HEK293 (cell line): ENCODE results near the gene MTHFS.
A peak's percentile ranks its signal among the peaks of the same experiment; 100 is the strongest.

Experiments used
- CTCF ChIA-PET: fragments of 350-600 bp; formaldehyde crosslinking; extraction: SDS; loops from one replicate; lab custom pipeline; 2021; ENCODE audit warnings: antibody characterized with exemption; lab: Yijun Ruan, JAX
- POLR2A ChIA-PET: fragments of 300-600 bp; formaldehyde crosslinking; extraction: SDS; loops from one replicate; lab custom pipeline; 2020; ENCODE audit warnings: antibody characterized with exemption, inconsistent platforms; lab: Yijun Ruan, JAX
- H3K27ac ChIP-seq: fragments of 200-500 bp; sonication (Bioruptor generic); 2 replicates; pipeline ENCODE4 v1.5.1; 2014; ENCODE audit warnings: low read depth, low read length, control low read depth, inconsistent platforms; ENCODE audit errors: extremely low read depth
- H3K36me3 ChIP-seq, 2 experiments: fragments of 200-500 bp in 1 of 2; sonication (Bioruptor generic) in 1 of 2; 1 replicate in 1 of 2; 2 replicates in 1 of 2; pipeline ENCODE4 v1.5.1; 2014 to 2017; ENCODE audit warnings: inconsistent platforms in 2 of 2, low read length in 2 of 2; ENCODE audit not compliant: control insufficient read depth in 2 of 2, insufficient read depth in 1 of 2
- H3K4me1 ChIP-seq: fragments of 200-500 bp; sonication (Bioruptor generic); 2 replicates; pipeline ENCODE4 v1.5.1; 2014; ENCODE audit warnings: mild to moderate bottlenecking, low read length, inconsistent platforms; ENCODE audit not compliant: control insufficient read depth, insufficient read depth
- H3K4me3 ChIP-seq: 2 replicates; pipeline ENCODE4 v1.5.1; 2011; ENCODE audit warnings: low read depth, mild to moderate bottlenecking, control low read depth, low read length, moderate library complexity
- H3K9me3 ChIP-seq: fragments of 200-500 bp; sonication (Bioruptor generic); 2 replicates; pipeline ENCODE4 v1.5.1; 2014; ENCODE audit warnings: low read depth, low read length, inconsistent platforms; ENCODE audit not compliant: control insufficient read depth, insufficient read depth
- HOXC10 ChIP-seq: sonication (generic); formaldehyde crosslinking; IDR thresholded peaks from 2 replicates; pipeline ENCODE4 v1.8.1; 2023; ENCODE audit warnings: mild to moderate bottlenecking, missing genetic modification reagents
- MZF1 ChIP-seq: fragments of 450-650 bp; formaldehyde crosslinking; IDR thresholded peaks from 2 replicates; pipeline ENCODE4 v1.5.1; 2017; ENCODE audit warnings: missing biosample characterization, missing genetic modification characterization, borderline replicate concordance
- REPIN1 ChIP-seq: fragments of 450-650 bp; formaldehyde crosslinking; IDR thresholded peaks from 2 replicates; pipeline ENCODE4 v1.5.1; 2017; ENCODE audit warnings: missing biosample characterization, missing genetic modification characterization, low read depth
- SETDB1 ChIP-seq: IDR thresholded peaks from one replicate; pipeline ENCODE4 v1.6.1; 2017; ENCODE audit warnings: mild to moderate bottlenecking, low read length, moderate library complexity, mixed read lengths; ENCODE audit not compliant: insufficient read length
- TRIM28 ChIP-seq: IDR thresholded peaks from 2 replicates; pipeline ENCODE4 v1.6.1; 2011; ENCODE audit warnings: low read length, control low read depth, borderline replicate concordance
- ZEB2 ChIP-seq: fragments of 450-650 bp; formaldehyde crosslinking; IDR thresholded peaks from 2 replicates; pipeline ENCODE4 v1.5.1; 2016; ENCODE audit warnings: missing biosample characterization, missing genetic modification characterization
- ZFP41 ChIP-seq: fragments of 450-650 bp; formaldehyde crosslinking; IDR thresholded peaks from 2 replicates; pipeline ENCODE4 v1.5.1; 2016; ENCODE audit warnings: missing biosample characterization, missing genetic modification characterization, borderline replicate concordance
- ZNF114 ChIP-seq: fragments of 450-650 bp; formaldehyde crosslinking; IDR thresholded peaks from 2 replicates; pipeline ENCODE4 v1.5.0; 2017; ENCODE audit warnings: missing biosample characterization, missing genetic modification characterization
- ZNF133 ChIP-seq: fragments of 450-650 bp; formaldehyde crosslinking; IDR thresholded peaks from 2 replicates; pipeline ENCODE4 v1.5.1; 2016; ENCODE audit warnings: missing biosample characterization, missing genetic modification characterization
- ZNF202 ChIP-seq: fragments of 450-650 bp; formaldehyde crosslinking; IDR thresholded peaks from 2 replicates; pipeline ENCODE4 v1.5.1; 2016; ENCODE audit warnings: missing biosample characterization, missing genetic modification characterization, borderline replicate concordance
- ZNF266 ChIP-seq: fragments of 450-650 bp; formaldehyde crosslinking; IDR thresholded peaks from 2 replicates; pipeline ENCODE4 v1.5.1; 2016; ENCODE audit warnings: missing biosample characterization, missing genetic modification characterization, low read depth
- ZNF366 ChIP-seq: fragments of 450-650 bp; formaldehyde crosslinking; conservative IDR thresholded peaks from 2 replicates; pipeline ENCODE4 v1.5.1; 2016; ENCODE audit warnings: missing biosample characterization, missing genetic modification characterization
- ZNF391 ChIP-seq: fragments of 450-650 bp; formaldehyde crosslinking; IDR thresholded peaks from 2 replicates; pipeline ENCODE4 v1.5.1; 2016; ENCODE audit warnings: low read depth, missing biosample characterization, missing genetic modification characterization, borderline replicate concordance
- ZNF416 ChIP-seq: fragments of 450-650 bp; formaldehyde crosslinking; IDR thresholded peaks from 2 replicates; pipeline ENCODE4 v1.5.1; 2016; ENCODE audit warnings: missing biosample characterization, missing genetic modification characterization
- ZNF473 ChIP-seq: fragments of 450-650 bp; formaldehyde crosslinking; IDR thresholded peaks from 2 replicates; pipeline ENCODE4 v1.5.1; 2017; ENCODE audit warnings: missing biosample characterization, missing genetic modification characterization
- ZNF548 ChIP-seq: fragments of 450-650 bp; formaldehyde crosslinking; IDR thresholded peaks from 2 replicates; pipeline ENCODE4 v1.5.1; 2016; ENCODE audit warnings: missing biosample characterization, missing genetic modification characterization
- ZNF571 ChIP-seq: fragments of 450-650 bp; formaldehyde crosslinking; IDR thresholded peaks from 2 replicates; pipeline ENCODE4 v1.5.0; 2017; ENCODE audit warnings: missing biosample characterization, missing genetic modification characterization
- ZNF624 ChIP-seq: fragments of 450-650 bp; formaldehyde crosslinking; IDR thresholded peaks from 2 replicates; pipeline ENCODE4 v1.5.1; 2017; ENCODE audit warnings: missing biosample characterization, missing genetic modification characterization
- ZNF76 ChIP-seq: fragments of 450-650 bp; formaldehyde crosslinking; IDR thresholded peaks from 2 replicates; pipeline ENCODE4; 2016; ENCODE audit warnings: low read depth, missing biosample characterization, missing genetic modification characterization, borderline replicate concordance
- ZNF791 ChIP-seq: fragments of 450-650 bp; formaldehyde crosslinking; IDR thresholded peaks from 2 replicates; pipeline ENCODE4 v1.5.1; 2016; ENCODE audit warnings: missing biosample characterization, missing genetic modification characterization
- TF ChIP-seq, protein P1 (sequence below): fragments of 450-650 bp; formaldehyde crosslinking; IDR thresholded peaks from 2 replicates; pipeline ENCODE4 v1.5.1; 2016; ENCODE audit warnings: missing biosample characterization, missing genetic modification characterization
- TF ChIP-seq, protein P2 (sequence below): fragments of 450-650 bp; formaldehyde crosslinking; IDR thresholded peaks from 2 replicates; pipeline ENCODE4 v1.5.1; 2017; ENCODE audit warnings: missing biosample characterization, missing genetic modification characterization

The MTHFS gene

DNA sequence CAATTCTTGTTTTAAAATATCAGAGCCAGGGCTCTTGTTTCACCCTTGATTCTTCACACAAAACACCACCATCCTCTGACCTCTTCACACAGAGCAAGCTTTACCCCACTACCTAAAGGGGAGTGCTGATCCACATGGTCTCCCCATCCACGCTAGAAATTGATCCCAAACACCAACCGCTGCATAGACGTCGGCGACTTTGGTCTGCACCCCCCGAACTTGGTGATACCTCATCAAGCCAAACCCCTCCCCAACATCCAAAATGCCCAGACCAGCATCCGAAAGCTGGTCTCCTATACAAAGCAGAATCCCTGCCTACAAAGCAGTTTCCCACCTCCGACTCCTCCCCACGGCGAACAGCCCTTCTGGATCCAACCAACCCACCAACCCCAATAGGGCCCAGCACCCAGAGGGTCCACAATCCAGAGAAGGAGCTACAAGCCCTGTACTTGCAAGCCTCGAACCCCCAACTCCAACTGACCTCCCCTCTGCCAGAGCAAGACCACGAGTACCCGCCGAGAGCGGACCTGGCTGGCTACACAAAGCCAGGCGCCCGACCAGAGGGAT, 25.8 kb upstream of the MTHFS start (continued):
- TF ChIP-seq, protein P1, sequence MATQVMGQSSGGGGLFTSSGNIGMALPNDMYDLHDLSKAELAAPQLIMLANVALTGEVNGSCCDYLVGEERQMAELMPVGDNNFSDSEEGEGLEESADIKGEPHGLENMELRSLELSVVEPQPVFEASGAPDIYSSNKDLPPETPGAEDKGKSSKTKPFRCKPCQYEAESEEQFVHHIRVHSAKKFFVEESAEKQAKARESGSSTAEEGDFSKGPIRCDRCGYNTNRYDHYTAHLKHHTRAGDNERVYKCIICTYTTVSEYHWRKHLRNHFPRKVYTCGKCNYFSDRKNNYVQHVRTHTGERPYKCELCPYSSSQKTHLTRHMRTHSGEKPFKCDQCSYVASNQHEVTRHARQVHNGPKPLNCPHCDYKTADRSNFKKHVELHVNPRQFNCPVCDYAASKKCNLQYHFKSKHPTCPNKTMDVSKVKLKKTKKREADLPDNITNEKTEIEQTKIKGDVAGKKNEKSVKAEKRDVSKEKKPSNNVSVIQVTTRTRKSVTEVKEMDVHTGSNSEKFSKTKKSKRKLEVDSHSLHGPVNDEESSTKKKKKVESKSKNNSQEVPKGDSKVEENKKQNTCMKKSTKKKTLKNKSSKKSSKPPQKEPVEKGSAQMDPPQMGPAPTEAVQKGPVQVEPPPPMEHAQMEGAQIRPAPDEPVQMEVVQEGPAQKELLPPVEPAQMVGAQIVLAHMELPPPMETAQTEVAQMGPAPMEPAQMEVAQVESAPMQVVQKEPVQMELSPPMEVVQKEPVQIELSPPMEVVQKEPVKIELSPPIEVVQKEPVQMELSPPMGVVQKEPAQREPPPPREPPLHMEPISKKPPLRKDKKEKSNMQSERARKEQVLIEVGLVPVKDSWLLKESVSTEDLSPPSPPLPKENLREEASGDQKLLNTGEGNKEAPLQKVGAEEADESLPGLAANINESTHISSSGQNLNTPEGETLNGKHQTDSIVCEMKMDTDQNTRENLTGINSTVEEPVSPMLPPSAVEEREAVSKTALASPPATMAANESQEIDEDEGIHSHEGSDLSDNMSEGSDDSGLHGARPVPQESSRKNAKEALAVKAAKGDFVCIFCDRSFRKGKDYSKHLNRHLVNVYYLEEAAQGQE (tag by site-specific recombination) = no peak
- no peak for TF ChIP-seq ZNF548 (tag by site-specific recombination)

DNA sequence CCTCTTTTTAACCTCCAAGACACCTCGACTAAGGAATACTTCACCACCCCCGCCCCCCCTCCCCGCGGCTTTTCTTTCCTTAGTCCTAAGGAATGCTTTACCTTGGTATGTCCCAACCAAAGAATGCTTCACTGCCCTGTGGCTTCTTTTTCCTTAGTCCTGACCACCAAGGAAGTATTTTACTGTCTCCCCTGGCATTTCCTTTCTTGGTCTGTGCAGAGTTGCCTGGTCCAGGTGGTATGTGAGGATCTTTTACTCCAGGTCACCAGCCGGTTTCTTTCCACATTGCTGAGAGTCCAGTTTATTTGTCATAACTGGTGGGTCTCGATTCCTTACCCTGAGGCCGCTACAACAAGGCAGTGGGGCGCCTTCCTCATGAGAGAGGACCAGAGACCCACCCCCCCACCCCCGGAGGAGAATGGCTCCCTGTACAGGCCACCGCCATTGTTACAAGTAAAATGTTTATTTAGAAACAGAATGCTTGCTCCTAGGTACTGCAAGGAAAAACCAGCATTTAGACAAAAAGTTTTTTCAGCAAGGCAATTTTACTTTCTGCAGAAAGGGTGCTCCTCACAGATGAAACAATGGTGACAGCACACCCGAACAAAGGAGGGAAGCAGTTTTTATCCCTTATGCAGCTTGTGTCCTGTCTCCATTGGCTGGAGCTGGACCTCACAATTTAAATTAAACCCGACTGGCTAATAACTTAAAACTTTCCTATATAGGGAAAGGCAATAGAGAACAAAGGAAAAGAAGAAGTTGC, 23.1 kb upstream of the MTHFS start:
- Histone ChIP-seq H3K27ac (no peak overlapping the region), H3K4me3 (no peak overlapping the region), H3K9me3 (peaks cover 3% of the 10 kb centered on the region; the same call in 1 of the 2 replicates), H3K36me3 (peaks cover 12 to 18% of the 10 kb centered on the region in 2 experiments; a peak in 2 of 3 replicates), H3K4me1 (no peaks in the 10 kb centered on the region)
- ChIA-PET CTCF (interaction anchor here (0.6 kb wide), 1 partner anchor 70 kb away, joined by 3 read pairs; no protein-coding TSS in a partner anchor), POLR2A (interaction anchor here (1.1 kb wide), 1 partner anchor 23 kb away, joined by 3 read pairs; the partner anchor contains the start of gene MTHFS)
- peak; percentile 23; the same call in 1 of the 2 replicates for TF ChIP-seq TRIM28
- TF ChIP-seq SETDB1 = peak; percentile 85
- no peak for TF ChIP-seq ZNF791 (tag by site-specific recombination)
- TF ChIP-seq REPIN1 (tag by site-specific recombination) = no peak

DNA sequence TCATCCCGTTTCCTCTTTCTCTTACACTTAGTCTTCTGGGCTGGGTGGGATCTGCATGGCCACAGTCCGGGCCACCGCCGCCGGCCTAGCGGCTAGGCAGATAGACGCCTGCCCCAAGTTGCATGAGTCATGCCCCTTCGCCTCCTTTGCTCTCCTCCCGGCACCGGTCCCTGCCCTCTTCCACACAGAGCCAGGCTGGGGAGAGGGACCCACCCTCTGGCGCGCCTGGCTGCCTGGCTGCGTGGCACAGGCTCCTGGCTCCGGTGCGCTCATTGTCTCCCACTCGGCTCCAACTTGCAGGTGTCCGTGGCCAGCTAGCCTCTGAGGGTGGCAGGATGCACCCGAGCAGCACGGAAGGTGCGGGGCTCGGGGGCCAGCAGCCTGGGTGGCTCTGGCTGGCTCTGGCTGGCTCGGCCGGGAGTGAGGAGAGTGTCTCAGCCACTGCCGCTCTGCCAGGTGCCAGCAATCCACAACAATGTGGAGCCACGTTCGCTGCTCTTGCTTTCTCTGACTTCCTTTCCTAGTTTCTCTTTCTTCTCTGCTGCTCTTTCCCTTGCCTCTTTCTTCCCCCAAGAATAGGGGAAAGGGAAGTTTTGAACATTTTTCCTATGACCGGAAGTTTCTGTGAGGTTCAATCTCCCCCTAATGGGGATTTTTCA, 22.4 kb upstream of the MTHFS start:
- CTCF ChIA-PET = no interaction called here
- no peaks in the 10 kb centered on the region for H3K4me1 ChIP-seq
- H3K9me3 ChIP-seq = peaks cover 3% of the 10 kb centered on the region; the same call in 1 of the 2 replicates
- TF ChIP-seq ZNF571 (tag by site-specific recombination) (no peak), MZF1 (tag by site-specific recombination) (no peak), ZFP41 (tag by site-specific recombination) (no peak), ZNF133 (tag by site-specific recombination) (no peak), ZNF266 (no peak), ZNF202 (tag by site-specific recombination) (0 out of 2 replicates have a peak, but pooled peaks have one; percentile 8), ZNF416 (tag by site-specific recombination) (no peak)
- H3K4me3 ChIP-seq = no peak overlapping the region
- no peak overlapping the region for H3K27ac ChIP-seq
- POLR2A ChIA-PET = no interaction called here
- H3K36me3 ChIP-seq = peaks cover 12 to 21% of the 10 kb centered on the region in 2 experiments; a peak in 2 of 3 replicates

DNA sequence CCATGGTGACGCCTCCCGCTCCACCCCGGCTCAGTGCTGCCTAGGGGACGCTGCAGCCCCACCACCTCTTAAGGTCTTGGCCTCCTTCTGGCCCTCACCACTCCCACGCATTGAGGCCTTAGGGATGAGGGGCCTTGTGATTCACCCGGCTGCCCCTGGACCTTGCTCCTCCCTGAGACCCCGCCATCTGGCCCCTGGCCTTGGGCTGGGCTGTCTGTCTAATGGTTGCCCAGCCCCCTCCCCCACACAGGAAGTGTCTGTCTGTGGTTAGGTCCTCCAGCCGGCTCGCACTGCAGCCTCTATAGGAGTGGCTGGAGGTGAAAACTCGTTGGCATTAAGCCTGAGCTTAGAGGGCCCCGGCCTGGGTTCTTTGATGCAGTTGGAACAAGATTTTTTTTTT, 21.5 kb upstream of the MTHFS start:
- Histone ChIP-seq H3K9me3 (peaks cover 3% of the 10 kb centered on the region; the same call in 1 of the 2 replicates), H3K27ac (no peak overlapping the region), H3K36me3 (peaks cover 12 to 21% of the 10 kb centered on the region in 2 experiments; a peak in 2 of 3 replicates), H3K4me3 (no peak overlapping the region), H3K4me1 (no peaks in the 10 kb centered on the region)
- ChIA-PET POLR2A (no interaction called here), CTCF (no interaction called here)
- TF ChIP-seq ZNF473 (tag by site-specific recombination) (no peak), ZNF624 (tag by site-specific recombination) (no peak), HOXC10 (CRISPR knock-in tag) (no peak), ZNF391 (tag by site-specific recombination) (no peak), ZNF76 (no peak), ZNF366 (tag by site-specific recombination) (no peak), ZEB2 (tag by site-specific recombination) (no peak), ZNF114 (no peak)
- TF ChIP-seq, protein P2, sequence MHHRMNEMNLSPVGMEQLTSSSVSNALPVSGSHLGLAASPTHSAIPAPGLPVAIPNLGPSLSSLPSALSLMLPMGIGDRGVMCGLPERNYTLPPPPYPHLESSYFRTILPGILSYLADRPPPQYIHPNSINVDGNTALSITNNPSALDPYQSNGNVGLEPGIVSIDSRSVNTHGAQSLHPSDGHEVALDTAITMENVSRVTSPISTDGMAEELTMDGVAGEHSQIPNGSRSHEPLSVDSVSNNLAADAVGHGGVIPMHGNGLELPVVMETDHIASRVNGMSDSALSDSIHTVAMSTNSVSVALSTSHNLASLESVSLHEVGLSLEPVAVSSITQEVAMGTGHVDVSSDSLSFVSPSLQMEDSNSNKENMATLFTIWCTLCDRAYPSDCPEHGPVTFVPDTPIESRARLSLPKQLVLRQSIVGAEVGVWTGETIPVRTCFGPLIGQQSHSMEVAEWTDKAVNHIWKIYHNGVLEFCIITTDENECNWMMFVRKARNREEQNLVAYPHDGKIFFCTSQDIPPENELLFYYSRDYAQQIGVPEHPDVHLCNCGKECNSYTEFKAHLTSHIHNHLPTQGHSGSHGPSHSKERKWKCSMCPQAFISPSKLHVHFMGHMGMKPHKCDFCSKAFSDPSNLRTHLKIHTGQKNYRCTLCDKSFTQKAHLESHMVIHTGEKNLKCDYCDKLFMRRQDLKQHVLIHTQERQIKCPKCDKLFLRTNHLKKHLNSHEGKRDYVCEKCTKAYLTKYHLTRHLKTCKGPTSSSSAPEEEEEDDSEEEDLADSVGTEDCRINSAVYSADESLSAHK (tag by site-specific recombination) = no peak
